ENCODE measurements around the gene EML1. TPM values are rescaled to one million over a fixed set of nuclear protein-coding genes. Genes with fewer than 3 reads are reported as not detected.

The EML1 gene
- total and polyA plus RNA-seq, 2 of the 13 experiments (the other 11 are each of a cell fraction or from before 2014, with no cell fraction given) = 0.59 to 1.7 TPM

DNA sequence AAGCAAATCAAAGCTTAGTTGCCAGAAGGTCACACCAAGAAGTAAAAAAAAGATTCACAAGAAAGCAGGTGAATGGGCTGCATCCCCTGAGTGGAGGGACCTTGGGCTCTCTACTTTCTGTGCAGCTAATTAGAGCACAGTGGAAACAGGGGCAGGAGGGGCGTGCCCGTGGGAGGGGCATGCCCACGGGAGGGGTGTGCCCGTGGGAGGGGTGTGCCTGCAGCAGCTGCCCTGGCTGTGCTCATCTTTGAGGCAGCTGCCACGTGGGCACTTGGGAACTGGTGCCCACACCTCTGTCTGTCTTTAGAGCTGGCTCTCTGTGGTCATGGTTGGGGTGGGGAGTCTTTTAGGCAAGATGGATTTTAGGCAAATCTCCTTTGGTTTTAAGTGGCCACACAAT, 60.0 kb downstream of the EML1 start:
- POLR2A ChIA-PET = no interaction called here
- FAIRE-seq (no peak), DNase-seq (ENCODE audit: low spot score) (no peak), ATAC-seq (no peak)
- Histone ChIP-seq H2AFZ (ENCODE audit: low read length) (no peak overlapping the region), H3K9me3 (ENCODE audit: low read length) (no peaks in the 10 kb centered on the region), H3K4me1 (ENCODE audit: insufficient read depth, low read length) (no peaks in the 10 kb centered on the region), H4K20me1 (ENCODE audit: insufficient read depth, low read length) (no peaks in the 10 kb centered on the region), H3K9ac (ENCODE audit: insufficient read depth, low read depth, low read length) (no peak overlapping the region), H3K4me3 (replicated peaks in 1 of 3; ENCODE audit: insufficient read depth in 1 of 3, low read depth in 2 of 3, low read length in 3 of 3) (no peak overlapping the region), H3K36me3 (replicated peaks in 1 of 2; ENCODE audit: control insufficient read depth in 1 of 2, insufficient read depth in 2 of 2, low read length in 2 of 2) (no peaks in the 10 kb centered on the region), H3K27ac (ENCODE audit: extremely low read length, insufficient read depth, low read length) (no peak overlapping the region), H3K27me3 (ENCODE audit: control insufficient read depth in 1 of 2, insufficient read depth in 2 of 2, low read length in 2 of 2) (no peaks in the 10 kb centered on the region), H3K4me2 (ENCODE audit: low read depth, low read length) (no peak overlapping the region), H3K79me2 (ENCODE audit: insufficient read depth, low read length) (no peaks in the 10 kb centered on the region)
- TF ChIP-seq, protein P1, sequence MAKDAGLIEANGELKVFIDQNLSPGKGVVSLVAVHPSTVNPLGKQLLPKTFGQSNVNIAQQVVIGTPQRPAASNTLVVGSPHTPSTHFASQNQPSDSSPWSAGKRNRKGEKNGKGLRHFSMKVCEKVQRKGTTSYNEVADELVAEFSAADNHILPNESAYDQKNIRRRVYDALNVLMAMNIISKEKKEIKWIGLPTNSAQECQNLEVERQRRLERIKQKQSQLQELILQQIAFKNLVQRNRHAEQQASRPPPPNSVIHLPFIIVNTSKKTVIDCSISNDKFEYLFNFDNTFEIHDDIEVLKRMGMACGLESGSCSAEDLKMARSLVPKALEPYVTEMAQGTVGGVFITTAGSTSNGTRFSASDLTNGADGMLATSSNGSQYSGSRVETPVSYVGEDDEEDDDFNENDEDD (CRISPR knock-in tag; IDR thresholded peaks at IDR 0.05; ENCODE audit: borderline replicate concordance) = no peak
- no peak for TF ChIP-seq NCOA5 (CRISPR knock-in tag; IDR thresholded peaks at IDR 0.05)
- TF ChIP-seq ZBTB7B (CRISPR knock-in tag; IDR thresholded peaks at IDR 0.05) = no peak
- no peak for TF ChIP-seq RFXANK (CRISPR knock-in tag; IDR thresholded peaks at IDR 0.05)
- TF ChIP-seq ARNT (IDR thresholded peaks at IDR 0.05) = no peak
- no peak for TF ChIP-seq ZNF772 (CRISPR knock-in tag; IDR thresholded peaks at IDR 0.05)
- TF ChIP-seq ZNF709 (CRISPR knock-in tag; IDR thresholded peaks at IDR 0.05) = no peak
- no peak for TF ChIP-seq HNF1A (IDR thresholded peaks at IDR 0.05; ENCODE audit: low read depth)
- TF ChIP-seq HNF1A (CRISPR knock-in tag; IDR thresholded peaks at IDR 0.05; ENCODE audit: borderline replicate concordance) = no peak
- TF ChIP-seq ARNTL (CRISPR knock-in tag; IDR thresholded peaks at IDR 0.05) = no peak
- TF ChIP-seq, protein P2, sequence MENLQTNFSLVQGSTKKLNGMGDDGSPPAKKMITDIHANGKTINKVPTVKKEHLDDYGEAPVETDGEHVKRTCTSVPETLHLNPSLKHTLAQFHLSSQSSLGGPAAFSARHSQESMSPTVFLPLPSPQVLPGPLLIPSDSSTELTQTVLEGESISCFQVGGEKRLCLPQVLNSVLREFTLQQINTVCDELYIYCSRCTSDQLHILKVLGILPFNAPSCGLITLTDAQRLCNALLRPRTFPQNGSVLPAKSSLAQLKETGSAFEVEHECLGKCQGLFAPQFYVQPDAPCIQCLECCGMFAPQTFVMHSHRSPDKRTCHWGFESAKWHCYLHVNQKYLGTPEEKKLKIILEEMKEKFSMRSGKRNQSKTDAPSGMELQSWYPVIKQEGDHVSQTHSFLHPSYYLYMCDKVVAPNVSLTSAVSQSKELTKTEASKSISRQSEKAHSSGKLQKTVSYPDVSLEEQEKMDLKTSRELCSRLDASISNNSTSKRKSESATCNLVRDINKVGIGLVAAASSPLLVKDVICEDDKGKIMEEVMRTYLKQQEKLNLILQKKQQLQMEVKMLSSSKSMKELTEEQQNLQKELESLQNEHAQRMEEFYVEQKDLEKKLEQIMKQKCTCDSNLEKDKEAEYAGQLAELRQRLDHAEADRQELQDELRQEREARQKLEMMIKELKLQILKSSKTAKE (CRISPR knock-in tag; IDR thresholded peaks at IDR 0.05; ENCODE audit: borderline replicate concordance) = no peak
- no peak for TF ChIP-seq SNRNP70 (IDR thresholded peaks at IDR 0.05; ENCODE audit: low read depth, low read length)
- no peak for TF ChIP-seq BCL3 (CRISPR knock-in tag; IDR thresholded peaks at IDR 0.05)
- in situ Hi-C loops (cut with HindIII; ENCODE audit: extremely low pct_ligation_motif_present, low pct_unique_long_range_greater_than_20kb) (no loop called here), intact Hi-C loops (cut with micrococcal nuclease; ENCODE audit: unreplicated experiment) (no loop called here)
- CTCF ChIA-PET (ENCODE audit: low intra/inter-chr PET ratio, low total read pairs) = no interaction called here
- 16% methylated on average over 4 of the region's 5 CpGs for WGBS (ENCODE audit: low lambda C conversion rate)
- no TSS peak for BruUV-seq (replicated peaks)
